IMR-90 (cell line): Measurements from ENCODE around the gene LRRC3C. TPM values are rescaled to one million over a fixed set of nuclear protein-coding genes. Genes with fewer than 3 reads are reported as not detected.

Source experiments
- ATAC-seq: fragments of 200-7000 bp; cut with Tn5 transposase; 2 replicates; pipeline ENCODE4 v1.9.1; 2020; ENCODE audit warnings: low read depth, mild to moderate bottlenecking, moderate library complexity
- BruUV-seq: library from RNA; stranded (reverse); fragments of 400-500 nt; replicated peaks from 2 replicates; lab custom pipeline; 2021; lab: Mats Ljungman, UMichigan
- CTCF ChIA-PET: fragments of 300-600 bp; formaldehyde crosslinking; extraction: SDS; loops from one replicate; lab custom pipeline; 2021; ENCODE audit warnings: antibody characterized with exemption; lab: Yijun Ruan, JAX
- POLR2A ChIA-PET: fragments of 300-600 bp; sonication (Branson Sonifier 250); formaldehyde crosslinking; loops from one replicate; lab custom pipeline; 2022; ENCODE audit warnings: antibody characterized with exemption; ENCODE audit not compliant: unreplicated experiment; lab: Charles Lee
- DNase-seq: peaks from one replicate; pipeline ENCODE4 v3.0.0; 2013
- H2AFZ ChIP-seq: replicated peaks from 2 replicates; pipeline ENCODE3; 2013; ENCODE audit warnings: low read length, mild to moderate bottlenecking; ENCODE audit not compliant: poor library complexity
- H2AK5ac ChIP-seq: 2 replicates; pipeline ENCODE4 v1.6.1; 2013; ENCODE audit warnings: low read depth, low read length, inconsistent platforms
- H2AK9ac ChIP-seq: replicated peaks from 2 replicates; pipeline ENCODE3; 2013; ENCODE audit warnings: mild to moderate bottlenecking, low read depth, low read length, moderate library complexity; ENCODE audit not compliant: poor library complexity
- H2BK120ac ChIP-seq: 2 replicates; pipeline ENCODE4 v1.6.1; 2013; ENCODE audit warnings: low read depth, low read length, inconsistent platforms
- H2BK15ac ChIP-seq: 3 replicates; pipeline ENCODE4 v1.6.1; 2013; ENCODE audit warnings: low read depth, low read length, inconsistent platforms
- H2BK20ac ChIP-seq: 2 replicates; pipeline ENCODE4 v1.6.1; 2013; ENCODE audit warnings: low read depth, mild to moderate bottlenecking, inconsistent platforms, low read length, moderate library complexity
- H2BK5ac ChIP-seq: 2 replicates; pipeline ENCODE4 v1.6.1; 2013; ENCODE audit warnings: mild to moderate bottlenecking, low read depth, low read length, inconsistent platforms; ENCODE audit not compliant: poor library complexity, severe bottlenecking
- H3K14ac ChIP-seq: replicated peaks from 2 replicates; pipeline ENCODE4 v1.6.1; 2013; ENCODE audit warnings: low read depth, low read length, inconsistent platforms
- H3K18ac ChIP-seq: 2 replicates; pipeline ENCODE4 v1.6.1; 2013; ENCODE audit warnings: low read depth, low read length, control low read depth
- H3K23ac ChIP-seq: 2 replicates; pipeline ENCODE4 v1.6.1; 2013; ENCODE audit warnings: low read depth, low read length, inconsistent platforms
- H3K27ac ChIP-seq: 2 replicates; pipeline ENCODE4 v1.5.1; 2013; ENCODE audit warnings: mild to moderate bottlenecking, control low read depth, low read length; ENCODE audit not compliant: insufficient read depth
- H3K27me3 ChIP-seq: 2 replicates; pipeline ENCODE4 v1.6.1; 2013; ENCODE audit warnings: low read length; ENCODE audit not compliant: control insufficient read depth, insufficient read depth
- H3K36me3 ChIP-seq: 2 replicates; pipeline ENCODE4 v1.6.1; 2013; ENCODE audit warnings: low read length, mixed read lengths; ENCODE audit not compliant: control insufficient read depth, insufficient read depth
- H3K4ac ChIP-seq: 2 replicates; pipeline ENCODE4 v1.6.1; 2013; ENCODE audit warnings: low read depth, low read length, inconsistent platforms
- H3K4me1 ChIP-seq: 2 replicates; pipeline ENCODE4 v1.6.1; 2013; ENCODE audit warnings: low read length, mixed read lengths; ENCODE audit not compliant: control insufficient read depth, insufficient read depth
- H3K4me2 ChIP-seq: 2 replicates; pipeline ENCODE4 v1.6.1; 2013; ENCODE audit warnings: low read depth, mild to moderate bottlenecking, control low read depth, low read length, moderate library complexity
- H3K4me3 ChIP-seq: 2 replicates; pipeline ENCODE4 v1.5.1; 2013; ENCODE audit warnings: low read depth, mild to moderate bottlenecking, control low read depth, low read length, moderate library complexity; ENCODE audit not compliant: insufficient read depth
- H3K56ac ChIP-seq: 2 replicates; pipeline ENCODE4 v1.6.1; 2013; ENCODE audit warnings: low read length, inconsistent platforms; ENCODE audit not compliant: insufficient read depth; ENCODE audit errors: extremely low read depth
- H3K79me1 ChIP-seq, 2 experiments: 2 replicates each; pipeline ENCODE4 v1.6.1; 2013; ENCODE audit warnings: low read length in 2 of 2, inconsistent platforms in 1 of 2, low read depth in 1 of 2
- H3K9ac ChIP-seq: 2 replicates; pipeline ENCODE4 v1.6.1; 2013; ENCODE audit warnings: low read depth, low read length, control low read depth
- H3K9me1 ChIP-seq: 2 replicates; pipeline ENCODE4 v1.6.1; 2013; ENCODE audit warnings: low read length, inconsistent platforms; ENCODE audit not compliant: insufficient read depth
- H3K9me3 ChIP-seq: 2 replicates; pipeline ENCODE4 v1.6.1; 2013; ENCODE audit warnings: low read length; ENCODE audit not compliant: control insufficient read depth, insufficient read depth
- H4K20me1 ChIP-seq: 2 replicates; pipeline ENCODE4 v1.6.1; 2013; ENCODE audit warnings: low read length, inconsistent platforms; ENCODE audit not compliant: insufficient read depth
- H4K5ac ChIP-seq: 2 replicates; pipeline ENCODE4 v1.6.1; 2013; ENCODE audit warnings: mild to moderate bottlenecking, low read depth, low read length, control low read depth
- H4K8ac ChIP-seq, 2 experiments: 2 replicates each; pipeline ENCODE4 v1.6.1; 2013; ENCODE audit warnings: low read depth in 2 of 2, low read length in 2 of 2, control low read depth in 1 of 2, inconsistent platforms in 1 of 2
- H4K91ac ChIP-seq: 2 replicates; pipeline ENCODE4 v1.6.1; 2013; ENCODE audit warnings: low read depth, low read length, inconsistent platforms; ENCODE audit not compliant: insufficient read depth
- BHLHE40 ChIP-seq: fragments of 150-350 bp; IDR thresholded peaks from 2 replicates; pipeline ENCODE4 v1.6.1; 2016; ENCODE audit warnings: mild to moderate bottlenecking, low read depth, low read length
- FOS ChIP-seq: fragments of 150-350 bp; IDR thresholded peaks from 2 replicates; pipeline ENCODE4 v1.6.1; 2016; ENCODE audit warnings: low read depth, low read length
- MAFK ChIP-seq: IDR thresholded peaks from 2 replicates; pipeline ENCODE4 v1.6.1; 2012; ENCODE audit warnings: low read depth, low read length, improper control_type of control experiment
- POLR2A ChIP-seq: IDR thresholded peaks from 2 replicates; pipeline ENCODE4 v1.6.1; 2012; ENCODE audit warnings: mild to moderate bottlenecking, low read depth, low read length
- RAD21 ChIP-seq: IDR thresholded peaks from 2 replicates; pipeline ENCODE4 v1.6.1; 2012; ENCODE audit warnings: low read length, improper control_type of control experiment
- WGBS, 2 experiments: methylation state at CpG; one replicate each; pipeline versions ENCODE4 v1.1.5 to v1.1.7; 2013; ENCODE audit warnings: missing lambda C conversion rate in 2 of 2; ENCODE audit not compliant: insufficient read length in 1 of 2; ENCODE audit errors: extremely low coverage in 2 of 2; 5-methylcytosine and 5-hydroxymethylcytosine counted together
- dilution Hi-C: fragments of 300-500 bp; cut with HindIII; formaldehyde crosslinking; loops from one replicate; pipeline ENCODE4 v1.14.3; 2018; ENCODE audit warnings: low sequenced_read_pairs; ENCODE audit not compliant: unreplicated experiment
- in situ Hi-C: fragments of 300-500 bp; cut with MboI; formaldehyde crosslinking; loops from 3 replicates; pipeline ENCODE4 v1.14.3; 2019; ENCODE audit warnings: low sequenced_read_pairs, inconsistent platforms, mixed read lengths
- intact Hi-C: fragments of 100-400 bp; cut with micrococcal nuclease; formaldehyde crosslinking; loops from 2 replicates; pipeline ENCODE4 v1.10.0; 2022
- polyA plus RNA-seq, 3 experiments: library from polyadenylated mRNA; depleted of rRNA; stranded (reverse); fragments of >200 nt; gene quantifications; 2 replicates each; pipeline ENCODE4 v1.2.3, GENCODE V29; 2012; ENCODE audit warnings: low replicate concordance in 1 of 3
- total RNA-seq: library from RNA; depleted of rRNA; stranded (reverse); fragments of >200 nt; gene quantifications from 2 replicates; pipeline ENCODE4 v1.2.3, GENCODE V29; 2012
- TF ChIP-seq, protein P1 (sequence below): fragments of 150-350 bp; IDR thresholded peaks from 2 replicates; pipeline ENCODE4 v1.6.1; 2016; ENCODE audit warnings: low read depth, mild to moderate bottlenecking, low read length, moderate library complexity, borderline replicate concordance
- TF ChIP-seq, protein P2 (sequence below): fragments of 150-350 bp; IDR thresholded peaks from 2 replicates; pipeline ENCODE4 v1.6.1; 2017; ENCODE audit warnings: mild to moderate bottlenecking, antibody characterized with exemption, low read length, low read depth

The LRRC3C gene
- total and polyA plus RNA-seq, 2 of the 4 experiments (the other 2 are of a cell fraction) = not detected

- ChIA-PET CTCF (no interaction called here), POLR2A (no interaction called here)
- H3K9me1 ChIP-seq = peaks cover 23% of the 10 kb centered on the region
- no peak overlapping the region for H2AK9ac ChIP-seq
- dilution Hi-C loops (no loop called here), intact Hi-C loops (no loop called here), in situ Hi-C loops (no loop called here)
- H3K23ac ChIP-seq = no peak overlapping the region
- peaks cover 50% of the 10 kb centered on the region for H3K36me3 ChIP-seq
- H4K5ac ChIP-seq = no peak overlapping the region
- H2BK5ac ChIP-seq = no peak overlapping the region
- H2BK120ac ChIP-seq = no peak overlapping the region
- no peaks in the 10 kb centered on the region for H3K27me3 ChIP-seq
- no peak for DNase-seq
- no peak overlapping the region for H2AK5ac ChIP-seq
- peaks cover 9 to 23% of the 10 kb centered on the region in 2 experiments; a peak in 3 of 4 replicates for H3K79me1 ChIP-seq
- H3K56ac ChIP-seq = no peak overlapping the region
- H2BK15ac ChIP-seq = no peak overlapping the region
- no peak overlapping the region for H4K91ac ChIP-seq
- ATAC-seq = no peak
- peaks cover 12% of the 10 kb centered on the region; the same call in 1 of the 2 replicates for H4K20me1 ChIP-seq
- H3K9ac ChIP-seq = no peak overlapping the region
- peaks cover 5% of the 10 kb centered on the region for H3K4me1 ChIP-seq
- no peak overlapping the region for H4K8ac ChIP-seq
- no peak overlapping the region for H2AFZ ChIP-seq
- H3K9me3 ChIP-seq = no peaks in the 10 kb centered on the region
- H3K27ac ChIP-seq = no peak overlapping the region
- H3K14ac ChIP-seq = no peak overlapping the region
- TF ChIP-seq RAD21 = no peak
- TF ChIP-seq FOS = no peak
- TF ChIP-seq, protein P1, sequence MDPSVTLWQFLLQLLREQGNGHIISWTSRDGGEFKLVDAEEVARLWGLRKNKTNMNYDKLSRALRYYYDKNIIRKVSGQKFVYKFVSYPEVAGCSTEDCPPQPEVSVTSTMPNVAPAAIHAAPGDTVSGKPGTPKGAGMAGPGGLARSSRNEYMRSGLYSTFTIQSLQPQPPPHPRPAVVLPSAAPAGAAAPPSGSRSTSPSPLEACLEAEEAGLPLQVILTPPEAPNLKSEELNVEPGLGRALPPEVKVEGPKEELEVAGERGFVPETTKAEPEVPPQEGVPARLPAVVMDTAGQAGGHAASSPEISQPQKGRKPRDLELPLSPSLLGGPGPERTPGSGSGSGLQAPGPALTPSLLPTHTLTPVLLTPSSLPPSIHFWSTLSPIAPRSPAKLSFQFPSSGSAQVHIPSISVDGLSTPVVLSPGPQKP = no peak
- TF ChIP-seq, protein P2, sequence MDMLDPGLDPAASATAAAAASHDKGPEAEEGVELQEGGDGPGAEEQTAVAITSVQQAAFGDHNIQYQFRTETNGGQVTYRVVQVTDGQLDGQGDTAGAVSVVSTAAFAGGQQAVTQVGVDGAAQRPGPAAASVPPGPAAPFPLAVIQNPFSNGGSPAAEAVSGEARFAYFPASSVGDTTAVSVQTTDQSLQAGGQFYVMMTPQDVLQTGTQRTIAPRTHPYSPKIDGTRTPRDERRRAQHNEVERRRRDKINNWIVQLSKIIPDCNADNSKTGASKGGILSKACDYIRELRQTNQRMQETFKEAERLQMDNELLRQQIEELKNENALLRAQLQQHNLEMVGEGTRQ = no peak
- TF ChIP-seq BHLHE40 = no peak
- no peak for TF ChIP-seq MAFK
- TF ChIP-seq POLR2A = no peak
- no peak overlapping the region for H3K4me3 ChIP-seq
- 100% methylated on average over 6 of the region's 9 CpGs; no CpG with 5 or more reads in 1 of the 2 experiments for WGBS, 2 experiments
- H3K4ac ChIP-seq = no peak overlapping the region
- no peak overlapping the region for H3K4me2 ChIP-seq
- H3K18ac ChIP-seq = no peak overlapping the region
- H2BK20ac ChIP-seq = no peak overlapping the region
- no TSS peak for BruUV-seq
Measured at GRCh38 chr17:39919087-39919683, 8.3 kb upstream of the LRRC3C start.
